Natural killer cell (primary cell): ENCODE data around the gene ELOVL2. TPM values are rescaled to one million over a fixed set of nuclear protein-coding genes. Genes with fewer than 3 reads are reported as not detected.
"Not testable (repeated sequence)": the region's sequence is repeated elsewhere in the genome, so short reads cannot be mapped to it uniquely, and the experiment has no call there.

Source experiments
- ATAC-seq, 3 donors: fragments of 150-1000 bp in 2 of 3; fragments of 200-7000 bp in 1 of 3; cut with Tn5 transposase; 1 replicate in 1 of 3; 2 replicates in 2 of 3; pipeline ENCODE4 v1.10.0; 2021; ENCODE audit warnings: mild to moderate bottlenecking in 2 of 3, moderate library complexity in 2 of 3
- DNase-seq, 2 donors: peaks; one replicate each; pipeline versions ENCODE4 v3.0.0 to v3.0.0-alpha.2; 2013 to 2021; ENCODE audit warnings: mixed read lengths in 1 of 2
- H3K27ac ChIP-seq: one replicate; pipeline ENCODE4 v1.5.1; 2013; ENCODE audit warnings: mild to moderate bottlenecking, low read length
- H3K27me3 ChIP-seq: one replicate; pipeline ENCODE4 v1.6.1; 2013; ENCODE audit warnings: low read length; ENCODE audit not compliant: control insufficient read depth, insufficient read depth
- H3K36me3 ChIP-seq: one replicate; pipeline ENCODE4 v1.6.1; 2013; ENCODE audit warnings: low read length; ENCODE audit not compliant: control insufficient read depth, insufficient read depth
- H3K4me1 ChIP-seq: one replicate; pipeline ENCODE4 v1.6.1; 2013; ENCODE audit warnings: low read length; ENCODE audit not compliant: control insufficient read depth, insufficient read depth
- H3K4me3 ChIP-seq: one replicate; pipeline ENCODE4 v1.5.1; 2013; ENCODE audit warnings: low read length
- H3K9me3 ChIP-seq: one replicate; pipeline ENCODE4 v1.6.1; 2013; ENCODE audit warnings: low read length; ENCODE audit not compliant: control insufficient read depth, insufficient read depth
- H3K27ac Mint-ChIP-seq, 2 donors: one replicate each; pipeline ENCODE4 v1.8.0; 2022; ENCODE audit warnings: mild to moderate bottlenecking in 2 of 2, mixed read lengths in 2 of 2, moderate library complexity in 1 of 2
- H3K27me3 Mint-ChIP-seq, 2 donors: one replicate each; pipeline ENCODE4 v1.8.0; 2022; ENCODE audit warnings: low read depth in 2 of 2, mixed read lengths in 2 of 2
- H3K36me3 Mint-ChIP-seq: one replicate; pipeline ENCODE4 v1.8.0; 2022; ENCODE audit warnings: mixed read lengths
- H3K4me1 Mint-ChIP-seq, 2 donors: one replicate each; pipeline ENCODE4 v1.8.0; 2022; ENCODE audit warnings: mixed read lengths in 2 of 2
- H3K4me3 Mint-ChIP-seq: one replicate; pipeline ENCODE4 v1.8.0; 2022; ENCODE audit warnings: mild to moderate bottlenecking, moderate library complexity, mixed read lengths
- H3K9me3 Mint-ChIP-seq, 2 donors: one replicate each; pipeline ENCODE4 v1.8.0; 2022; ENCODE audit warnings: mixed read lengths in 2 of 2
- WGBS: methylation state at CpG from one replicate; pipeline ENCODE4 v1.1.7; 2013; ENCODE audit warnings: missing lambda C conversion rate; ENCODE audit not compliant: insufficient coverage; 5-methylcytosine and 5-hydroxymethylcytosine counted together
- intact Hi-C: fragments of 100-400 bp; cut with micrococcal nuclease; formaldehyde crosslinking; loops from one replicate; pipeline ENCODE4 v1.14.2; 2022
- total RNA-seq, 4 donors: library from RNA; stranded (reverse); fragments of 120-200 nt in 1 of 4; gene quantifications; one replicate each; pipeline versions ENCODE4 v1.2.3 to v1.2.4, GENCODE V29; 2013 to 2022
- TF ChIP-seq, protein P1 (sequence below): fragments of 200-600 bp; IDR thresholded peaks from one replicate; pipeline ENCODE4 v1.8.0; 2022; ENCODE audit warnings: antibody characterized with exemption

ELOVL2 gene
- total RNA-seq, 3 donors from 2014 or later (not counting 1 experiment from before 2014, with no cell fraction given) = not detected

DNA sequence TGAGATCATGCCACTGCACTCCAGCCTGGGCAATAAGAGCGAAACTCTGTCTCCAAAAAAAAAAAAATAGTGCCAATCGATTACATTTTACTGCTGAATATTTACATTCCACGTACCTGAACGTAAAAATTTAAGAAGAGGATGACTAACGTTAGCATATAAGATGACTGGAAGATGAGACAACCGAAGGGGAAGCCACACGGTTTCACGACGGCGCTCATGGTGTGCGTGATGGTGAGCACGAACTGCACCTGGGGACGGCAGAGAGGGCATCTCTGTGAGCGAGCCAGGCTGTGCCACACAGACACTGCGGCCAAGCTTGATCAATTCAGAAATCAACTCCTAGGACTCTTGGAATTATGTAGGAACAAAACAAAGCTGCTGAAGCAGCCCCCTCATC lies 54.5 kb downstream of the ELOVL2 start:
- DNase-seq (no peak), ATAC-seq (no peak)
- H3K9me3 ChIP-seq = no peaks in the 10 kb centered on the region
- Mint-ChIP-seq H3K4me1 (no peaks in the 10 kb centered on the region), H3K36me3 (no peaks in the 10 kb centered on the region), H3K27ac (no peak overlapping the region), H3K9me3 (no peaks in the 10 kb centered on the region), H3K4me3 (no peak overlapping the region), H3K27me3 (peaks cover 7 to 10% of the 10 kb centered on the region in 2 donors)
- TF ChIP-seq, protein P1, sequence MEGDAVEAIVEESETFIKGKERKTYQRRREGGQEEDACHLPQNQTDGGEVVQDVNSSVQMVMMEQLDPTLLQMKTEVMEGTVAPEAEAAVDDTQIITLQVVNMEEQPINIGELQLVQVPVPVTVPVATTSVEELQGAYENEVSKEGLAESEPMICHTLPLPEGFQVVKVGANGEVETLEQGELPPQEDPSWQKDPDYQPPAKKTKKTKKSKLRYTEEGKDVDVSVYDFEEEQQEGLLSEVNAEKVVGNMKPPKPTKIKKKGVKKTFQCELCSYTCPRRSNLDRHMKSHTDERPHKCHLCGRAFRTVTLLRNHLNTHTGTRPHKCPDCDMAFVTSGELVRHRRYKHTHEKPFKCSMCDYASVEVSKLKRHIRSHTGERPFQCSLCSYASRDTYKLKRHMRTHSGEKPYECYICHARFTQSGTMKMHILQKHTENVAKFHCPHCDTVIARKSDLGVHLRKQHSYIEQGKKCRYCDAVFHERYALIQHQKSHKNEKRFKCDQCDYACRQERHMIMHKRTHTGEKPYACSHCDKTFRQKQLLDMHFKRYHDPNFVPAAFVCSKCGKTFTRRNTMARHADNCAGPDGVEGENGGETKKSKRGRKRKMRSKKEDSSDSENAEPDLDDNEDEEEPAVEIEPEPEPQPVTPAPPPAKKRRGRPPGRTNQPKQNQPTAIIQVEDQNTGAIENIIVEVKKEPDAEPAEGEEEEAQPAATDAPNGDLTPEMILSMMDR = no peak
- no peak overlapping the region for H3K27ac ChIP-seq
- H3K36me3 ChIP-seq = no peaks in the 10 kb centered on the region
- no peak overlapping the region for H3K4me3 ChIP-seq
- no peaks in the 10 kb centered on the region for H3K27me3 ChIP-seq
- intact Hi-C loops = no loop called here
- 95% methylated on average over 15 of the region's 15 CpGs for WGBS
- H3K4me1 ChIP-seq = no peaks in the 10 kb centered on the region

DNA sequence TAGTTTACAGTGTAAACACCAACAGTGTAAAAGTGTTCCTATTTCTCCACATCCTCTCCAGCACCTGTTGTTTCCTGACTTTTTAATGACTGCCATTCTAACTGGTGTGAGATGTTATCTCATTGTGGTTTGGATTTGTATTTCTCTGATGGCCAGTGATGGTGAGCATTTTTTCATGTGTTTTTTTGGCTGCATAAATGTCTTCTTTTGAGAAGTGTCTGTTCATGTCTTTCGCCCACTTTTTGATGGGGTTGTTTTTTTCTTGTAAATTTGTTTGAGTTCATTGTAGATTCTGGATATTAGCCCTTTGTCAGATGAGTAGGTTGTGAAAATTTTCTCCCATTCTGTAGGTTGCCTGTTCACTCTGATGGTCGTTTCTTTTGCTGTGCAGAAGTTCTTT lies 59.1 kb downstream of the ELOVL2 start:
- intact Hi-C loops = not testable (repeated sequence)

DNA sequence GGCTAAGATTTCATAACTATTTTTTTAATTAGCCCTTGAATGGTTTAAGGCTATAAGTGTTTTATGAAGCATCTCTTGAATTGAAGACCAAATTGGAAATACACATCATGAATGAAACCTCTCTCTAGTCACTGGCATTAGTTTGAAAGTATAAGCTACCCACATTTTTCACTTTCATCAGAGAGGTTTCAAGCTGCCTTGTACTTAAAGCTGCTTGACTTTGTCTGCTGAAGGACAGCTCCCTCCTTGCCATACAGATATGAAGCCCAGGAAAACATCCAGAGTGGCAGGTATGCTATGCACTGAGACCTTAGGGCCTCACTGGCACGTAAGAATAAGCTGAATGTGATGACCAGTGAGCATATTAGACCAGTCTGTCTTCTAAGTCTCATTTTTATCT lies 62.7 kb downstream of the ELOVL2 start:
- no peak overlapping the region for H3K4me3 Mint-ChIP-seq
- no peak overlapping the region for H3K27ac ChIP-seq
- TF ChIP-seq, protein P1 = no peak
- ATAC-seq (no peak), DNase-seq (no peak)
- H3K4me3 ChIP-seq = no peak overlapping the region
- no peaks in the 10 kb centered on the region for H3K4me1 Mint-ChIP-seq
- intact Hi-C loops = no loop called here
- WGBS = 86% methylated on average over 1 of the region's 1 CpG
- no peak overlapping the region for H3K27ac Mint-ChIP-seq
- no peaks in the 10 kb centered on the region for H3K4me1 ChIP-seq
- no peaks in the 10 kb centered on the region for H3K36me3 ChIP-seq
- peaks cover 8 to 17% of the 10 kb centered on the region in 2 donors for H3K27me3 Mint-ChIP-seq
- H3K9me3 Mint-ChIP-seq = no peaks in the 10 kb centered on the region
- H3K36me3 Mint-ChIP-seq = no peaks in the 10 kb centered on the region
- no peaks in the 10 kb centered on the region for H3K9me3 ChIP-seq
- peaks cover 2% of the 10 kb centered on the region for H3K27me3 ChIP-seq

More for the DNA sequence above, 59.1 kb downstream of the ELOVL2 start:
- not testable (repeated sequence) for ATAC-seq, H3K36me3 Mint-ChIP-seq, H3K9me3 Mint-ChIP-seq, H3K36me3 ChIP-seq, H3K9me3 ChIP-seq, DNase-seq, H3K4me3 ChIP-seq, H3K4me3 Mint-ChIP-seq, H3K27ac Mint-ChIP-seq, H3K4me1 Mint-ChIP-seq, H3K27me3 ChIP-seq, H3K4me1 ChIP-seq, H3K27ac ChIP-seq
- WGBS = no CpG with 5 or more reads among the region's 2 CpGs
- peaks cover 15 to 16% of the 10 kb centered on the region in 2 donors for H3K27me3 Mint-ChIP-seq

DNA sequence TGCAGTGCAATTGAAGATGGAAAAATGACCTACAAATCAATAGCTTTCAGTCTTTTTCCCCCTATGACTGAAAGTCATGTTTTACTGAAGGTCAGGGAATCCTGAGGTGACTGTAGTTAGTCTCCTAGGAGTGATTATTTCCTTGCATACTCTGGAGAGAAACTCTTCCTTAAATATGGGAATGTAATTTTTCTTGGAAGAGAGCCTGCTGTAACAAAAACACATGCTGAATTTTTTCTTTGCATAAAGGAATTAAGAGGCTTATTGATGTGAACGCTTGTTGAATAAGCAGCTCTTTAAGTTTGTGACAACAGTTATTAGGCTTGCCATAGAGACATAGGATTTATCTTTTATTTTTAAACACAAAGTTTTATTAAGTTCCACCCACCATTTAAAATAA lies 64.5 kb downstream of the ELOVL2 start:
- Histone ChIP-seq H3K4me3 (no peak overlapping the region), H3K27ac (no peak overlapping the region), H3K9me3 (no peaks in the 10 kb centered on the region), H3K4me1 (no peaks in the 10 kb centered on the region), H3K36me3 (no peaks in the 10 kb centered on the region), H3K27me3 (peaks cover 2% of the 10 kb centered on the region)
- peaks cover 8 to 17% of the 10 kb centered on the region in 2 donors for H3K27me3 Mint-ChIP-seq
- TF ChIP-seq, protein P1 = no peak
- ATAC-seq = no peak
- WGBS = no CpG with 5 or more reads among the region's 1 CpG
- H3K4me1 Mint-ChIP-seq = no peaks in the 10 kb centered on the region
- H3K36me3 Mint-ChIP-seq = no peaks in the 10 kb centered on the region
- intact Hi-C loops = no loop called here
- H3K9me3 Mint-ChIP-seq = no peaks in the 10 kb centered on the region
- no peak overlapping the region for H3K27ac Mint-ChIP-seq
- H3K4me3 Mint-ChIP-seq = no peak overlapping the region
- no peak for DNase-seq
